PC-9 (cell line): ENCODE data around the gene TMEM147.

Experiments
- EZH2 ChIP-seq: fragments of 200-600 bp; sonication (generic); IDR thresholded peaks from 2 replicates; pipeline ENCODE4 v1.8.0; 2017; ENCODE audit warnings: antibody characterized with exemption, low read depth
- TF ChIP-seq, protein P1 (sequence below): fragments of 200-600 bp; sonication (generic); conservative IDR thresholded peaks from 2 replicates; pipeline ENCODE4 v1.6.1; 2017; ENCODE audit warnings: mixed run types, antibody characterized with exemption, mild to moderate bottlenecking, moderate library complexity

DNA sequence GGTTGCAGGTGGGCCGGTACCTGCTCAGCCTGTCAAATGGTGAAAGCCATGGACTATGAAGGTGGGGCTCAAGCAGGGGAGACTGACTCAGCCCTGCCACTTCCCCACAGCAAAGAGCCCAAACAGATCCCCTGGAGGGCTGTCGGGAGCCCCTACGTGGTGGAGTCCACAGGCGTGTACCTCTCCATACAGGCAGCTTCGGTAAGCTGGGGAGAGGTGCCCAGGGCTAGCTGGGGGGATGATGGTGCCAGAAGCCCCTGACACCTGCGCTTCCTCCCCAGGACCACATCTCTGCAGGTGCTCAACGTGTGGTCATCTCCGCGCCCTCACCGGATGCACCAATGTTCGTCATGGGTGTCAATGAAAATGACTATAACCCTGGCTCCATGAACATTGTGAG is 3.2 kb upstream of the TMEM147 start:
- TF ChIP-seq, protein P1, sequence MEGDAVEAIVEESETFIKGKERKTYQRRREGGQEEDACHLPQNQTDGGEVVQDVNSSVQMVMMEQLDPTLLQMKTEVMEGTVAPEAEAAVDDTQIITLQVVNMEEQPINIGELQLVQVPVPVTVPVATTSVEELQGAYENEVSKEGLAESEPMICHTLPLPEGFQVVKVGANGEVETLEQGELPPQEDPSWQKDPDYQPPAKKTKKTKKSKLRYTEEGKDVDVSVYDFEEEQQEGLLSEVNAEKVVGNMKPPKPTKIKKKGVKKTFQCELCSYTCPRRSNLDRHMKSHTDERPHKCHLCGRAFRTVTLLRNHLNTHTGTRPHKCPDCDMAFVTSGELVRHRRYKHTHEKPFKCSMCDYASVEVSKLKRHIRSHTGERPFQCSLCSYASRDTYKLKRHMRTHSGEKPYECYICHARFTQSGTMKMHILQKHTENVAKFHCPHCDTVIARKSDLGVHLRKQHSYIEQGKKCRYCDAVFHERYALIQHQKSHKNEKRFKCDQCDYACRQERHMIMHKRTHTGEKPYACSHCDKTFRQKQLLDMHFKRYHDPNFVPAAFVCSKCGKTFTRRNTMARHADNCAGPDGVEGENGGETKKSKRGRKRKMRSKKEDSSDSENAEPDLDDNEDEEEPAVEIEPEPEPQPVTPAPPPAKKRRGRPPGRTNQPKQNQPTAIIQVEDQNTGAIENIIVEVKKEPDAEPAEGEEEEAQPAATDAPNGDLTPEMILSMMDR: no peak
- no peak for TF ChIP-seq EZH2
